ENCODE results near the gene PLXNB3.

PLXNB3 gene

GRCh38 chrX:153800746-153801145 lies 36.7 kb downstream of the PLXNB3 start:
- Histone ChIP-seq H3K4me1 (no peaks in the 10 kb centered on the region), H3K36me3 (peaks cover 27% of the 10 kb centered on the region), H3K9me3 (no peaks in the 10 kb centered on the region), H3K4me3 (ENCODE audit: low read depth, low read length) (no peak overlapping the region), H3K27me3 (no peaks in the 10 kb centered on the region)
- no peak for TF ChIP-seq CTCF (IDR thresholded peaks at IDR 0.05; ENCODE audit: low read depth, low read length)
- DNase-seq: no peak

- H3K4me3 ChIP-seq (ENCODE audit: low read depth, low read length): no peak overlapping the region
- peaks cover 18% of the 10 kb centered on the region for H3K36me3 ChIP-seq
- TF ChIP-seq CTCF (IDR thresholded peaks at IDR 0.05; ENCODE audit: low read depth, low read length): no peak
- H3K9me3 ChIP-seq: no peaks in the 10 kb centered on the region
- H3K4me1 ChIP-seq: no peaks in the 10 kb centered on the region
- DNase-seq: no peak
- H3K27me3 ChIP-seq: no peaks in the 10 kb centered on the region
Measured at GRCh38 chrX:153801669-153802068, 37.6 kb downstream of the PLXNB3 start.

DNA sequence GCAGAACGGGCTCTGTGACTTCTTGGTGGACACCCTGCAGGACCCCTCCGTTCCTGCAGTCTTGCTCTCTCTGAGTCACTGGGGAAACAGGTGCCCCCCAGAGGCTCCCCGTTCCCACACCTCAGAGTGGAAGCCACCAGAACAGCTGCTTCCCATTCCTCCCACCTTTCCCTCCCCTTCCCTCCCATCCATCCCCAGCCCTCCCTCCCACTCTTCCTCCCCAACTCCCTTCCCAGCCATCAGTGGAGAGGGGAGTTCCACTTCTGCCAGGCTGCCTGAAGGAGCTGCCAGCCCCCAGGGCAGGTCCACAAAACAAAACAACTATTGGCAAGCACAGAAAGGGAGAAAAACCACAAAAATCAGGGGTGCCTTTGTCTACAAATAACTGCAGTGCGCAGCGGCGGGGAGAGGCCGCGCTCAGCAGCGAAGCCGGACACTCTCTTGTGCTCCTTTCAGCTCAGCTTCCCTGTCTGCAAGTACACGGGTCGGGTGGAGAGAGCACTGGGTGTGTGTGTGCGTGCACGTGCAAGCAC lies 38.5 kb downstream of the PLXNB3 start:
- TF ChIP-seq CTCF (IDR thresholded peaks at IDR 0.05; ENCODE audit: low read depth, low read length): no peak
- Histone ChIP-seq H3K4me3 (ENCODE audit: low read depth, low read length) (no peak overlapping the region), H3K36me3 (peaks cover 9% of the 10 kb centered on the region), H3K4me1 (no peaks in the 10 kb centered on the region), H3K27me3 (no peaks in the 10 kb centered on the region), H3K9me3 (no peaks in the 10 kb centered on the region)
- no peak for DNase-seq

DNA sequence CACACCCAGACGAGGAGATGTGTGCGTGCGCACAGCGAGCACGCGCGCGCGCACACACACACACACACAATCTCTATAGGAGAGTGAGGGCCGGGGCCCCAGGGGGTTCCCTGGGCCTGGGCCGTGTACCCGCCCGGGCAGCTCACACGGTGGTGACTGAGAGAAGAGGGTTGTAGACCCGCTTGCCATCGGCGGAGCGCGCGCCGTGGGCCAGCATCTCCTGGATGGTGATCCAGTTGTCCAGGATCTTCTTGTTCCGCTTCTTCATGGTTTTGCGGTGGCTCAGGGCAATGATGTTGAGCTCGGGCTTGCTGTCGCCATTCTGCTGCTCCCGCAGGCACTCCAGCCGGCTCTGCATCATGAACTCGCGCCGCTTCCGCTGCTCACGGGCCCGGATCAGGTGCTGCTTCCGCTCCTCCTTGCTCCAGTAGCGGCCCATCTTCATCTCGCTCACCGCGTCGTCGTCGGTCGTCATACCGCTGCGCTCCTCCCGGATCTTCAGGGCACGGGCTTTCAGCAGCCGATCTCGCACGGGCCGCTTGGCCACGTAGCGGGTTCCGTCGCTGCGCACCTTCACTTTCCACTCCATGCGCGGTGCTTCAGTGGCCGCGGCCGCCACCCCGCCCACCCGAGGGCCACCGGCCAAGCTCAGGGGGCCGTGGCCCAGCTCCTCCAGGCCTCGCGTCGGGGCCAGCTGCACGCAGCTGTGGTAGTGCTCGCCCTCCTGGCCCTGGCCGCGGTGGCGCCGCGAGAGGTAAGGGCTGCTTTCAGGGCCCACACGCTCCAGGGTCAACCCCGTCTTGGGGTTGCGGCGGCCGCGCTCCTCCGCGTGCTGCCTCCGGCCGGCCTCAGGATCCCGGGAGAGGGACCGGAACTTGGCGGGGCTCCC lies 39.4 kb downstream of the PLXNB3 start:
- no peak for TF ChIP-seq CTCF (IDR thresholded peaks at IDR 0.05; ENCODE audit: low read depth, low read length)
- no peaks in the 10 kb centered on the region for H3K4me1 ChIP-seq
- no peak overlapping the region for H3K4me3 ChIP-seq (ENCODE audit: low read depth, low read length)
- no peak for DNase-seq
- peaks cover 3% of the 10 kb centered on the region for H3K36me3 ChIP-seq
- H3K27me3 ChIP-seq: no peaks in the 10 kb centered on the region
- no peaks in the 10 kb centered on the region for H3K9me3 ChIP-seq

DNA sequence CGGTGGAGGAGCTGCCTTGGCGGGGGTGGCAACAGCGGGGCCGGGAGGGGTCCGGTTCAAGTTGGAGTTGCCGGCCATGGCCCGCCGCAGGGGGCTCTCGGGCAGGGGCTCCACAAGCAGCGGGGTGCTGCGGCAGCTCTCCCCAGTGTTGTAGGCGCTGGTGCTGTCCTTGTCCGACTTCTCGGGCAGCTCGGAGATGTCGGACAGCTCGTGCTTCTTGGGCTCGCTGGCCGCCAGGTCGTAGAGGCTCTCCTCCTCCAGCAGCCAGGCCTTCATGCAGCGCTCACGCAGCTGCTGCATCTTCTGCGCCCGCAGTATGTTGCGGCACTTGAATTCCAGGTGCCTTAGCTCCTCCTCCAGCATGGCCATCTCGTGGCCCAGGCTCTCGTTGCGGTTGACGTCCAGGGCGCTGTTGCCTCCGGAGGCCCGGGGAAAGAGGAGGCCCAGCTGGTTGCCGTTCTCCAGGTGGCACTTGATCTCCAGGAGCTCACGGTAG lies 40.1 kb downstream of the PLXNB3 start:
- Histone ChIP-seq H3K36me3 (no peaks in the 10 kb centered on the region), H3K9me3 (no peaks in the 10 kb centered on the region), H3K4me3 (ENCODE audit: low read depth, low read length) (no peak overlapping the region), H3K4me1 (no peaks in the 10 kb centered on the region), H3K27me3 (no peaks in the 10 kb centered on the region)
- no peak for TF ChIP-seq CTCF (IDR thresholded peaks at IDR 0.05; ENCODE audit: low read depth, low read length)
- DNase-seq: no peak

DNA sequence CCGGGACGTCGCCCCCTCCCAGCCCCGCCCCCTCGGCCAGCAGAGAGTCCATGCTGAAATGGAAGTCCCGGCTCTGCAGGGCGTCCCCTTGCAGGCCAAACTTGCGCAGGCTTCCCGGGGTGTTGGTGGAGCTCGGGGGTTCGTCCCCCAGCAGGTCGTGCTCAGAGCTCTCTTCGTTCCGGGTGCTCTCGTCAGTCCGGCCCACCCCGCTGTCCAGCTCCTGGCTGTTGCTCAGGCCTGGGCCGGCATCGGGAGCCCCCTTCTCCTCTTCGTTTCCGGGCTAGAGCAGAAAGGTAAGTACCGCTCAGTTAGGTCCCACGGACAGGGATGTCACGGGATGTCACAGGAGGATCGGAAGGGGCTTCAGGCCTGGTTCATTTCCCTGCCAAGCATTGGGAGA lies 40.6 kb downstream of the PLXNB3 start:
- Histone ChIP-seq H3K27me3 (no peaks in the 10 kb centered on the region), H3K36me3 (no peaks in the 10 kb centered on the region), H3K9me3 (no peaks in the 10 kb centered on the region), H3K4me3 (ENCODE audit: low read depth, low read length) (no peak overlapping the region), H3K4me1 (no peaks in the 10 kb centered on the region)
- no peak for TF ChIP-seq CTCF (IDR thresholded peaks at IDR 0.05; ENCODE audit: low read depth, low read length)
- no peak for DNase-seq

Data from BE2C (cell line).